Fibroblast of pulmonary artery (primary cell): ENCODE results near the gene SSU72.

Source experiments
- DNase-seq: peaks from one replicate; pipeline ENCODE4 v3.0.0-alpha.2; 2010; ENCODE audit warnings: low read depth
- H3K4me3 ChIP-seq: replicated peaks from 2 replicates; pipeline ENCODE4 v1.5.1; 2011; ENCODE audit warnings: low read depth, mild to moderate bottlenecking, control low read depth, low read length, moderate library complexity
- TF ChIP-seq, protein P1 (sequence below): IDR thresholded peaks from 2 replicates; pipeline ENCODE4 v1.5.1; 2011; ENCODE audit warnings: mild to moderate bottlenecking, control low read depth, low read length, inconsistent platforms; ENCODE audit errors: missing control alignments

Gene SSU72

DNA sequence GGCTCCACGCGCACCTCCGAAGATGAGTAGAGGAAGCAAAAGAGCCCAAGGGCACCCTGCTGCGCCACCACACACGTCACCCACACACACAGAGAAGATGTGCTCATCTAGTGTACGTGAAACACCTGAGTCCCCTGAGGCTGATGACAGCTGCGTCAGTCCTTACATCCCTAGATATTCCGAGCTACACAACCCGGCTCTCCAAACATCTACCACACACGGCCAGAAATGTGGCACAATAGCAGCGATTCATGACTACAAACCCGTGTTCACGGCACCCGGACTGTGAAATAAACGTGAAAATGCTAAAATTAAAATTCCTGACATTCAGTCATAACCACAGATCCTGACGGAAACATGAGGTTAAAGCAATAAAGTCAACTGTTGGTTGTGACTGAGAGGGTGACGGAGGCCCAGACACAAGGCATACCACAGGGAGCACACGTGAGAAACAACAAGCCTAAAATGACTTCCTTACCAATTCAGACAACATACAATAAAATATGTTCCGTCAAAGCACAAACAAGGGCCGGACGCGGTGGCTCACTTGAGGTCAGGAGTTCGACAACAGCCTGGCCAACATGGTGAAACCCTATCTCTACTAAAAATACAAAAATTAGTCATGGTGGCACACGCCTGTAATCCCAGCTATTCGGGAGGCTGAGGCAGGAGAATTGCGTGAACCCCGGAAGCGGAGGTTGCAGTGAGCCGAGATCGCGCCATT is 7.3 kb downstream of the SSU72 start:
- no peak overlapping the region for H3K4me3 ChIP-seq
- TF ChIP-seq, protein P1, sequence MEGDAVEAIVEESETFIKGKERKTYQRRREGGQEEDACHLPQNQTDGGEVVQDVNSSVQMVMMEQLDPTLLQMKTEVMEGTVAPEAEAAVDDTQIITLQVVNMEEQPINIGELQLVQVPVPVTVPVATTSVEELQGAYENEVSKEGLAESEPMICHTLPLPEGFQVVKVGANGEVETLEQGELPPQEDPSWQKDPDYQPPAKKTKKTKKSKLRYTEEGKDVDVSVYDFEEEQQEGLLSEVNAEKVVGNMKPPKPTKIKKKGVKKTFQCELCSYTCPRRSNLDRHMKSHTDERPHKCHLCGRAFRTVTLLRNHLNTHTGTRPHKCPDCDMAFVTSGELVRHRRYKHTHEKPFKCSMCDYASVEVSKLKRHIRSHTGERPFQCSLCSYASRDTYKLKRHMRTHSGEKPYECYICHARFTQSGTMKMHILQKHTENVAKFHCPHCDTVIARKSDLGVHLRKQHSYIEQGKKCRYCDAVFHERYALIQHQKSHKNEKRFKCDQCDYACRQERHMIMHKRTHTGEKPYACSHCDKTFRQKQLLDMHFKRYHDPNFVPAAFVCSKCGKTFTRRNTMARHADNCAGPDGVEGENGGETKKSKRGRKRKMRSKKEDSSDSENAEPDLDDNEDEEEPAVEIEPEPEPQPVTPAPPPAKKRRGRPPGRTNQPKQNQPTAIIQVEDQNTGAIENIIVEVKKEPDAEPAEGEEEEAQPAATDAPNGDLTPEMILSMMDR: no peak
- no peak for DNase-seq

DNA sequence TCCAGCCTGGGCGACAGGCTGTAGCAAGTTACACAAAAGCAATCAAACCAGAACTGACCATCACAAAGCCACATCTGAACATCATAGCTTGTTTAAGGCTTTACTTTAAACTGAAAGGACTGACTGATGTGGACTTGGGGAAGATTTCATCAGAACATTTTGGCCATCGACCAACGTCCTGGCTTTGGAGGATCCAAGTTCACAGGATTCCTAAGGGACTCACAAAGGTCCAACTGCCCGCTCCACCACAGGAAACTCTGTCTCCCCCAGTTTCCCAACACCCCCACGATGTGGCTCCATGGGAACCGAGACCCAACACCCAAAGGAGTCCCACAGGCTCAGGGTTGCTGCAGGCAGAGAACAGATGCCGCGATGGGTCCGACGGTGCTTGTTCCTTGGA is 9.3 kb downstream of the SSU72 start:
- no peak overlapping the region for H3K4me3 ChIP-seq
- no peak for DNase-seq
- TF ChIP-seq, protein P1: no peak

DNA sequence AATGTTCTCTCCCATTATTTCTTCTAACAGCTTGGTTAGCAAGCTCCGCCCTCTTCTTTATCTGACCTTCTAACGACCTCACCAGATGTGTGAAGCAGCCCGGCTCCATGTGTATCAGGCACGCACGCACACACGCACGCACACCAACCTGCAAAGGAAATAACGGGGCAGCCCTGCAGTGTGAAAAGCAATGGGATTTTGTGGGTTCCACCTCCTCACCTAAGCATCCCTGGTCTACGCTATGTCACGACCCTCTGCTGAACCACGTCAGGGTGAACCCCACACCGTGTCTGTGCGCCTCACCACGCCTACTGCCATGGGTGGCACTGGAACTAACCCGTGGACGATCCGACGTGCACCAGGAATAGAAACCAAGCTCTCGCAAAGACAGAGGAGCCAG is 10.4 kb downstream of the SSU72 start:
- TF ChIP-seq, protein P1: no peak
- no peak overlapping the region for H3K4me3 ChIP-seq
- DNase-seq: no peak

DNA sequence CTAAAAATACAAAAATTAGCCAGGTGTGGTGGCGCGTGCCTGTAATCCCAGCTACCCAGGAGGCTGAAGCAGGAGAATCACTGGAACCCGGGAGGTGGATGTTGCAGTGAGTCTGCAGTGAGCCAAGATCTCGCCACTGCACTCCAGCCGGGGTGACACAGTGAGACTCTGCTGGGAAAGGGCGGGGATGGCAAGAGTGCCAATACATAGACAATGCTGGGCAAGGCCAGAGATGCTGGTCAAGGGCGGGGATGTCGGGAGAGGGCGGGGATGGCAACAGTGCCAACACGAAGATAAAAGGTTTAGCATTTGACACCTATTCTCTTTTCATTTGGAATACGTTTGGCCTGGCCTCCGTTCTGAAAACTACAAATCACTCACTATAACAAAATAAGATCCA is 11.0 kb downstream of the SSU72 start:
- TF ChIP-seq, protein P1: no peak
- no peak overlapping the region for H3K4me3 ChIP-seq
- no peak for DNase-seq

DNA sequence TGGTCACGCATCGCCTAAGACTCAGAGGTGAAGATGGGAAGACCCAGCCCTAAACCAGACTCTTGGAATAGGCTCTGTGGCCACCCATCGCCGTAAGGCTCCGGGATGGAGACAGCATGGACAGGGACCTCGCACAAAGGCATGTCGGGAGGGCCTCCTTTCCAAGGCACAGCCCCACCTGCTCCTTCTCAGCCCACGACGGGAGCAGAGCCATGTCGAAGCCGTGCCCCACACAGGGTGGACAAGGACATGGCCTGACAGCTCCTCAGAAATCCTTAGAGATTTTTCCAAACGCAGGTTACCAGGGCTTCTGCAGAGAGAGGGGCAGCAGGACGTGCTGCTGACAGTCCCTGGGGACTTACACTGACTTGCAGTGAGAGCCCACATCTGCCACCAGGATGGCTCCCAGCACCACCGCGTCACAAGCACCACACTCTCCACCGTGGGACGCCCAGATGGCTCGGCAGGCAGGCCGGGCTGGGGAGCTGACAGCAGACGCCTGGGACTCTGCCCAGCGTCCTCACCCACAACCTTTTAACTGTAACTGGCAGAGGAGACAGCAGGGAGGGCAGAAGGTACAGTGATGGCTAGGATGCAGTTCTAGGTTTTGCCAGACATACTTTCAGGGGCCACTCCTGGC is 12.0 kb downstream of the SSU72 start:
- no peak for DNase-seq
- no peak overlapping the region for H3K4me3 ChIP-seq
- TF ChIP-seq, protein P1: no peak

DNA sequence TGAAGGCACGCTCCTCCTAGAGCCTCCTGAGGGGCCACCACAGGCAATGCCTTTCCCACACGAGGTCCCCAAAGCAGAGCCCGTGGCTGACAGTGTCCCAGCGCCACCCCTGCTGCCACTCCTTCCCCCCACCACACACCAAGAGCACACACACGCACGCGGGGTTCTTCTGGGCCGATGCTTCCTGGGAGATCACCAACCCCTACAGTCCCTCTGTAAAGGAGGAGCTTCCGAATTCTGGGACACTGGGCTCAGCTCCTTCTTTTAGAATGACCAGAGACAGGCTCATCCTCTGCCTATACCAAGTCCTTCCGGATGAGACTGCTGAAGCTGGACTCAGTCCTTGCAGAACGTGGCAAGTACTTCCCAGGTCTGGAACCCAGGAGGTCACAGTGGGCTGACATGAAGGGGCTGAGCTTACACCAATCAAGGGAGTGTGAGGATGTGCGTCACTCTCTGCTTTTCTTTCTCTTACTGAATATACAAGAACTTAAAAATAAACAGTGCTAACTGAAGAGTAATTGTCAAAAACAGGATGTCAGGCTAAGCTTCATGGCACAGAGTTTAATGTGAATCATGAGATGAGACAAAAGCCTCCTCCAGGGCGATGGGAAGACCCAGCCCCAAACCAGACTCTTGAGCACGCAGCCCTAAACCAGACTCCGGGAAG is 12.7 kb downstream of the SSU72 start:
- H3K4me3 ChIP-seq: no peak overlapping the region
- TF ChIP-seq, protein P1: no peak
- no peak for DNase-seq
